GM10266 (cell line): ENCODE measurements around the gene LDB2.

ENCODE experiments used
- DNase-seq: peaks from one replicate; pipeline ENCODE4 v3.0.0; 2012; ENCODE audit errors: extremely low spot score
- CTCF ChIP-seq: IDR thresholded peaks from 2 replicates; pipeline ENCODE4 v1.5.1; 2012; ENCODE audit warnings: mild to moderate bottlenecking, low read depth; ENCODE audit not compliant: control insufficient read depth, insufficient read depth; ENCODE audit errors: missing control alignments

LDB2 gene

DNA sequence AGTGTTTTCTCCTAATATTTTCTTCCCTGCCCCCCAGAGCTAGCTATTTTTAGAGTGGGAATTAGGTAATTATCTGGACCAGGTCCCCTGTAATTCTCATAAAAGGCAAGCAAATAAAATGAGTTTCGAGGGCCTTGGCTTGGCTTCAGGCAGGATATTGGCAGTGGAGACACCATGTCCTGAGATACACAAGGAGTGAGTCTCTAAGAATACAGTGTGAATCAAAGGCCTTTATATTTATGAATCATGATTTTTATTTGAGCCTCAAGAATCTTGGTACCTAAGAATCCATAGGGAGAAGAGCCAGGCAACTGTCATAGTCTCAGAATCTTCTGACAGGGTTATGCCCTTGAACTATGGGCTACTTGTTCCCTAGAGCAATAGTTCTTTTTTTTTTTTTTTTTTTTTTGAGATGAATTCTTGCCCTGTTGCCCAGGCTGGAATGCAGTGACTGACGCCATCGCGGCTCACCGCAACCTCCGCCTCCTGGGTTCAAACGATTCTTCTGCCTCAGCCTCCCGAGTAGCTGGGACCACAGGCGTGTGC lies 205.4 kb downstream of the LDB2 start:
- no peak for DNase-seq
- no peak for TF ChIP-seq CTCF

DNA sequence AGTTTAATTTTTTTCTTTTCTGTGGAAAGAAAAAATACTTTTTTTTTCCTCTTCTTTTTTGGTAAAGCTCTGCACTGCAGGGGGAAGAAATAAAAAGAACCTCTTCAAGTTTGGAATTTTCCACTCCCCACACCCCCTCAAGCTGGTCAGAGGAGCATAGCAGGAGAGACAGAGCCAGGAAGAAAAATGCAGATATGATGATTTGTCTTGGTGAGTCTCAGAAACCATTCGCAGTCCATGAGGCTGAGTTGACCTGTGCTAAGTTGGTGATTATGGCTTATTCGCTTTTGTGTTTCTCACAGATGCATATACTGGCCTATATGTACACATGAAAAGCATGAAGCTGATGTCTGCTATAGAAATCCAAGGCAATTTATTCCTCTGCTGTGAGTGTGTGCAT lies 205.9 kb downstream of the LDB2 start:
- TF ChIP-seq CTCF, result no peak
- no peak for DNase-seq

DNA sequence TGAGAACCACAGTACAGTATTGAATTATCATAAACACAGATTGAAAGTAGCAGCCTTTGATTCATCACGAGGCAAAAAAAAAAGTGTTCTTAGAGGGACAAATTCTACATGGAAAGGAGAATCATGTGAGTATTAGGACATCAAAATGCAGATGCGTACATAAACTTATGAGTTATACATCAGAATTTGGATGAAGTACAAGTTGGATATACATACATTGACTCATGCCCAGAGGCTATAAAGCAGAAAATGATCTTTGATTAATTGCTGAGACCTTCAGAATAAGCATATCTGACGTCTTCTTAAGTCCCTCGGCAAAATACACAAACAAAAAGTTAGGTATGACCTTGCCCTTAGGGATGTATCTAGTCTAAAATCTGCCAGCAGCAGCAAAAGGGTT lies 206.4 kb downstream of the LDB2 start:
- DNase-seq, result no peak
- no peak for TF ChIP-seq CTCF

DNA sequence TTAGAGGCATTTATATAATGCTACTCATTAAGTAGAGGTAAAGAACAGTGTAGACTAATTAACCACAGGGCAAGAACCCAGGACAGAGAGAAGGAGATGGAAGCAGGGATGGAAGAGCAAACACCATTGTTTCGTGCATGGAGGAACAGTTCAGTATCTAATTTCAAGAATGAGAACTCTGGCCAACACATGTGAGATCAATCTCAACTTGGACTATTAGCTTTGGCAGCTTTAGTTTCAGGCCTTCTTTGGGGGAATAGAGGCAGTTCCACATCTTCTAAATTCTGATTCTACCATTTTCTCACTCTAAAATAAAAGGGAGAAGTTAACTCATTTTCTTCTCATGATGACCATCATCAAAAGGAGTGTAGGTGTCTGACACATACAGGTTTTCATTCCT lies 207.0 kb downstream of the LDB2 start:
- no peak for TF ChIP-seq CTCF
- no peak for DNase-seq

DNA sequence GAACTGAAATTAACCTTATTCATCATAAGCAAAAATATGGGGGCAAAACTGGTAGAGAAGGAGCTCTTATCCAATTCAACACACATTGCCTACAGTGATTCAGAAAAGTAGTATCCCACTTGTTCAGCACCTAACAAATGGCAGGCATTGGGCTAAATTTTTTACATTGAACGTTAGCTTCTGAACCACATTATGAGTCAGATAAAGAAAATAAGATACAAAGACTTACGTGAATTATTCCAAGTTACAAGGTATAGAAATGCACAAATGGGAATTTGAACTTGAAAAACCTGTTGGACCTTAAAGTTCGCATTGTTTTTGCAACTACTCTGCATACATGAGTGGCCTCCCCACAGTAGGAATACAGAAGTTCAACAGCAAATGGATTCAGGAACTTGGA lies 210.6 kb downstream of the LDB2 start:
- DNase-seq, result no peak
- no peak for TF ChIP-seq CTCF

DNA sequence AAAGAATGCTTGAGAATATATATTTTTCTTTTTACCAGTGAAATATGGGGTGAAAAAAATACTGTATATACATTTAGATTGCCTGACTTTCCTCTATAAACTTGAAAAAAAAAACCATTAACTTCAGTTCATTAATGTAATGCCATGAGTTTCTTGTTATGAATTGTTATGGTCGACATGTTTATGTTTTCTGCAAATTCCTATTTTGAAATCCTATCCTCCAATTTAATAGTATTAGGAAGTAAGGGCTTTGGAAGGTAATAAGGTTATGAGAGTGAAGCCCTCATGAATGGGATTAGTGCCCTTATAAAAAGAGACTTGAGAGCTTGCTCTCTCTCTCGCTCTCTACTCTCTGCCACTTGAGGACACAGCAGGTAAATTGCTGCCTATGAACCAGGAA lies 211.4 kb downstream of the LDB2 start:
- no peak for TF ChIP-seq CTCF
- DNase-seq, result no peak

DNA sequence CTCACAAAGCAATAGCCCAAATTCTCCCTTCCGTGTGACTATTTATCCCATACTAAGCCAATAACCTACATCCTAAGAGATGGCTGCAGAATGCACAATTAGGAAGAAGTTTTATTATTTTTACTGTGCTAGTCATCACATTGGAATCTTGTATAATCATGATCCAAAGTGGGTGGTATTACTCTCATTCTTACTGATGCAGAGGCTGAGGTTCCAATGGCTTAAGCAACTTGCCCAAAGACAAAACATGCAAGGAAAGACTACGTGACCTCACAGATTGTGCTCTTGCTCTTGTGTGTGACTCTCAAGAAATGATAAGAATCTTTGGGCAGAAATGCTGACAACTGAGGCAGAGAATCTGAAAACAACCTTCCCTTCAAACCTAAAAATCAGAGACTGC lies 212.2 kb downstream of the LDB2 start:
- no peak for DNase-seq
- TF ChIP-seq CTCF, result no peak
